PFSK-1 (cell line): ENCODE results near the gene POLR2H.

Source experiments
- FOXP2 ChIP-seq: optimal IDR thresholded peaks from 2 replicates; pipeline ENCODE3; 2011; ENCODE audit warnings: borderline replicate concordance, control low read depth, inconsistent platforms; ENCODE audit not compliant: insufficient read depth; ENCODE audit errors: extremely low read length, extremely low read depth
- POLR2AphosphoS5 ChIP-seq: IDR thresholded peaks from 2 replicates; pipeline ENCODE4 v1.6.1; 2012; ENCODE audit warnings: low read depth, mild to moderate bottlenecking, control low read depth, low read length, moderate library complexity
- SIN3A ChIP-seq: IDR thresholded peaks from 2 replicates; pipeline ENCODE4 v1.6.1; 2012; ENCODE audit warnings: mild to moderate bottlenecking, low read length, moderate library complexity, borderline replicate concordance; ENCODE audit not compliant: insufficient read depth
- TAF1 ChIP-seq: IDR thresholded peaks from 2 replicates; pipeline ENCODE4 v1.6.1; 2012; ENCODE audit warnings: low read length, control low read depth, borderline replicate concordance; ENCODE audit not compliant: insufficient read depth
- TF ChIP-seq, protein P1 (sequence below), 2 experiments: IDR thresholded peaks; 2 replicates each; pipeline versions ENCODE4 v1.6.1 to v1.8.0; 2011 to 2012; ENCODE audit warnings: low read depth in 2 of 2, low read length in 2 of 2, control low read depth in 1 of 2, inconsistent platforms in 1 of 2, mild to moderate bottlenecking in 1 of 2, moderate library complexity in 1 of 2; ENCODE audit not compliant: insufficient read depth in 1 of 2

The POLR2H gene

DNA sequence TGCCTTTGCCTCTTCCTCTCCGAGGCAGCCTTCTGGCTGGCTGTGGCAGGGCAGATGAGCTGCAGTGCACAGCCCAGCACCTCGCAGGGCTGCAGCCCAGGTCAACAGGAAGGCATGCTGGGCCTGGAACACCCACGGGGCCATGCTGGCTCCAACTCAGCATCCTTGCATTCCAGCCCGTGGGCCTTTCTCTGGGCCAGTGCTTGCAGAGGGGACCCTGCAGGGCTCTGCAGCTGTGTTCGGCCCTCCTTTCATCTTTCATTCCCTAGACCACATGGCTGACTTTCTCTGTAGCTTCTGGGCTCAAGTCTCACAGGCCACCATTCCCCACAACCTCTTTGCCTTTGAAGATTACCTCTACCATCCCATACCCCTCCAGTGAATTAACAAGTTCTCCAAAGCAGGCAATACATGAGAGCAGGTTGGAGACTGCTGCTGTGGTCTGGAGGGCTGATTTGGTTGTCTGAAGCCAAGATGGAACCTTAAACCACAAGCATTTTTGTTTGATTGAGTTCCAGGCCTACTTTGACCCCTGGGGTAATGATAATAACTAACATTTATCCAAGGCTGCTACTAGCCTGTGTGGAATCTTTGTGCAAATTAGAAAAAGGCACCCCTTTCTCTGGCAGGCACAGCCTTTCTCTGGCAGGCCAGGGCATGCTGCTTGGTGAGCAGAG is 18.2 kb upstream of the POLR2H start:
- TF ChIP-seq, protein P1, sequence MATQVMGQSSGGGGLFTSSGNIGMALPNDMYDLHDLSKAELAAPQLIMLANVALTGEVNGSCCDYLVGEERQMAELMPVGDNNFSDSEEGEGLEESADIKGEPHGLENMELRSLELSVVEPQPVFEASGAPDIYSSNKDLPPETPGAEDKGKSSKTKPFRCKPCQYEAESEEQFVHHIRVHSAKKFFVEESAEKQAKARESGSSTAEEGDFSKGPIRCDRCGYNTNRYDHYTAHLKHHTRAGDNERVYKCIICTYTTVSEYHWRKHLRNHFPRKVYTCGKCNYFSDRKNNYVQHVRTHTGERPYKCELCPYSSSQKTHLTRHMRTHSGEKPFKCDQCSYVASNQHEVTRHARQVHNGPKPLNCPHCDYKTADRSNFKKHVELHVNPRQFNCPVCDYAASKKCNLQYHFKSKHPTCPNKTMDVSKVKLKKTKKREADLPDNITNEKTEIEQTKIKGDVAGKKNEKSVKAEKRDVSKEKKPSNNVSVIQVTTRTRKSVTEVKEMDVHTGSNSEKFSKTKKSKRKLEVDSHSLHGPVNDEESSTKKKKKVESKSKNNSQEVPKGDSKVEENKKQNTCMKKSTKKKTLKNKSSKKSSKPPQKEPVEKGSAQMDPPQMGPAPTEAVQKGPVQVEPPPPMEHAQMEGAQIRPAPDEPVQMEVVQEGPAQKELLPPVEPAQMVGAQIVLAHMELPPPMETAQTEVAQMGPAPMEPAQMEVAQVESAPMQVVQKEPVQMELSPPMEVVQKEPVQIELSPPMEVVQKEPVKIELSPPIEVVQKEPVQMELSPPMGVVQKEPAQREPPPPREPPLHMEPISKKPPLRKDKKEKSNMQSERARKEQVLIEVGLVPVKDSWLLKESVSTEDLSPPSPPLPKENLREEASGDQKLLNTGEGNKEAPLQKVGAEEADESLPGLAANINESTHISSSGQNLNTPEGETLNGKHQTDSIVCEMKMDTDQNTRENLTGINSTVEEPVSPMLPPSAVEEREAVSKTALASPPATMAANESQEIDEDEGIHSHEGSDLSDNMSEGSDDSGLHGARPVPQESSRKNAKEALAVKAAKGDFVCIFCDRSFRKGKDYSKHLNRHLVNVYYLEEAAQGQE (IDR thresholded peaks at IDR 0.05; ENCODE audit: insufficient read depth in 1 of 2, low read depth in 2 of 2, low read length in 2 of 2), result no peak

GRCh38 chr3:184344579-184345316 is 16.8 kb upstream of the POLR2H start:
- TF ChIP-seq, protein P1 (IDR thresholded peaks at IDR 0.05; ENCODE audit: insufficient read depth in 1 of 2, low read depth in 2 of 2, low read length in 2 of 2), result no peak
- TF ChIP-seq TAF1 (no peak), SIN3A (no peak), POLR2AphosphoS5 (no peak), FOXP2 (no peak)

GRCh38 chr3:184345317-184346144 is 16.0 kb upstream of the POLR2H start:
- TF ChIP-seq POLR2AphosphoS5 (no peak), TAF1 (no peak), FOXP2 (no peak), SIN3A (no peak)
- TF ChIP-seq, protein P1 (IDR thresholded peaks at IDR 0.05; ENCODE audit: insufficient read depth in 1 of 2, low read depth in 2 of 2, low read length in 2 of 2), result no peak

- TF ChIP-seq, protein P1 (IDR thresholded peaks at IDR 0.05; ENCODE audit: insufficient read depth in 1 of 2, low read depth in 2 of 2, low read length in 2 of 2), result no peak
- TF ChIP-seq TAF1, result no peak
- TF ChIP-seq SIN3A, result no peak
- TF ChIP-seq FOXP2, result no peak
- no peak for TF ChIP-seq POLR2AphosphoS5
Measured at GRCh38 chr3:184346480-184347190, 14.9 kb upstream of the POLR2H start.
